ENCODE results near the gene BAIAP2.

BAIAP2 gene

DNA sequence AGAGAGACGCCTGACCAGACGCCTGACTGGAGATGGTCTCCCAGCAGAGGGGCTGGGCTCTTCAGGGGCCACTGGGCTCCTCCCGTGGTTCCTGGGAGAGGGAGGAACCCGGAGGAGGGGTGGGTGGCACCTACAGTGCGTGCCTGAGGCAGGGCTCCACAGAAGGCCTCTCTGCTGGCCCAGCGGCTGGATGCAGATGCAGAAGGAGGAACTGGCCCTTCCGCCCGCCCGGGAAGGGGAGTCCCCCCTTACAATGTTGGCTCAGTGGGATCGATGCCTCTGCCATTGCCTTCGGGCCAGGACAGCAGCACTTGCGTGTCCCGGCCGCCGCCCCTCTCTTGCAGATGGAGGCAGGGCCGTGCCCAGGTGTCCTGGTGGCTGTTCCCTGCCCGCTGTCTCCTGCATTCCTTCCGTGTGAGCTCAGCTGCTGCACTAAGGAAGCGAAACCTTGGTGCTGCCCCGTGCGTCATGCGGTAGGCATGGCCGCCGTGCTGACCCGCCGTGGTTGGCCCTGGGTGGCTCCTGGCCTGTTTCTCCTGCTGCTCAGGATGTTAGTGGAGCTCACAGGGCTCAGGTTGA lies 15.1 kb downstream of the BAIAP2 start:
- in situ Hi-C loops (cut with HindIII; ENCODE audit: low sequenced_read_pairs): no loop called here

- in situ Hi-C loops (cut with HindIII; ENCODE audit: low sequenced_read_pairs): no loop called here
Observed at GRCh38 chr17:81050645-81051625, 16.0 kb downstream of the BAIAP2 start.

GRCh38 chr17:81052199-81052997 lies 17.4 kb downstream of the BAIAP2 start:
- in situ Hi-C loops (cut with HindIII; ENCODE audit: low sequenced_read_pairs): no loop called here

DNA sequence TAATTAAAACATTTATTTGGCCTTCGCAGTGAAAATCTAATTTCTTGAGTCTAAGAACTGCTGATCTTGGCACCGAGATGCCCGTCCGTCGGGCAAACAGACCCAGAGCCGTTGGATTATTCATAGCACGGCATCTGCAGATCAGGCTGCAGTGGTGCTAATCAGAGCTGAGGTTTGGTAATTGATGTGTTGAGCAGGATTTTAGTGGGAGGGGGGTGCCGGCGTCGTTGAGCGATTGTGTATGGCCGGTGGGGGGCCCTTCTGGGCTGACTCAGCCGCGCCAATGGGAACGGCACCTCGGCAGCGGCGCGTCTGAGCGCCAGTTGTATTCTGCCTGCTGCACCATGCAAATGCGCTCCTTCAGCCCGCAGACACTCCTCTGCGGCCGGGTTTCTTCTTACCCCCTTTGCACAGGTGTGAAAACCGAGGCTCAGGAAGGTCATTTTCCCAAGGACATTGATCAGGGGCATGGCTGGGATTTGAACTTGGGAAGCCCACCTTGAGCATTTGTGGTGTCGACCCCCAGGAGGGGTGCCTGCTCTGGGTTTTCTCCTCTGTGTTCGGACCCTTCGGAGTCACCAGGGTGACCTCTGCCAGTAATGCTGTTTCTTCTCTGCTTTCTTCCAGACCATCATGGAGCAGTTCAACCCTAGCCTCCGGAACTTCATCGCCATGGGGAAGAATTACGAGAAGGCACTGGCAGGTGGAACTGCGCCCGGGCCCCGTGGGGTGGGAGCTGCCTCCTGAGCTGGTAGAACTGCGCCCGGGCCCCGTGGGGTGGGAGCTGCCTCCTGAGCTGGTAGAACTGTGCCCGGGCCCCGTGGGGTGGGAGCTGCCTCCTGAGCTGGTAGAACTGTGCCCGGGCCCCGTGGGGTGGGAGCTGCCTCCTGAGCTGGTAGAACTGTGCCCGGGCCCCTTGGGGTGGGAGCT lies 18.4 kb downstream of the BAIAP2 start:
- in situ Hi-C loops (cut with HindIII; ENCODE audit: low sequenced_read_pairs): no loop called here

DNA sequence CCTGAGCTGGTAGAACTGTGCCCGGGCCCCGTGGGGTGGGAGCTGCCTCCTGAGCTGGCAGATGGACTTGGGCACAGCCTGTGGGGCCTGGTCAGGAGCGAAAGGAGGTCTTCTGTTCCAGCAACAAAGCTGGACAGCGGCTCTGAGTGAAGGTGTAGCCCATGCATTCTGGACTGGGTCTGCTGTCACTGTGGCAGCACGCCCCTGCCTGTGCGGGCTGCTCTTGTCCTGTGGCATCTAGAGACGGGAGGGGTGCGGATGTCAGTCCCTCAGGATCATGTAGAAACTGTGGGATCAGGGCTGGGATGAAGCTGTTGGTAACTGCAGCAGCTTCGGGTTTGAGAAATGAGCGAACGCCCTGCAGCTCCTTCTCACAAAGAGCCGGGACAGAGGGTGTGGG lies 19.4 kb downstream of the BAIAP2 start:
- in situ Hi-C loops (cut with HindIII; ENCODE audit: low sequenced_read_pairs): no loop called here

- in situ Hi-C loops (cut with HindIII; ENCODE audit: low sequenced_read_pairs): no loop called here
Observed at GRCh38 chr17:81054881-81055370, 20.0 kb downstream of the BAIAP2 start.

- in situ Hi-C loops (cut with HindIII; ENCODE audit: low sequenced_read_pairs): no loop called here
Observed at GRCh38 chr17:81056312-81056711, 21.4 kb downstream of the BAIAP2 start.

GRCh38 chr17:81057079-81057730 lies 22.3 kb downstream of the BAIAP2 start:
- in situ Hi-C loops (cut with HindIII; ENCODE audit: low sequenced_read_pairs): no loop called here

GRCh38 chr17:81057777-81058176 lies 22.8 kb downstream of the BAIAP2 start:
- in situ Hi-C loops (cut with HindIII; ENCODE audit: low sequenced_read_pairs): no loop called here

DNA sequence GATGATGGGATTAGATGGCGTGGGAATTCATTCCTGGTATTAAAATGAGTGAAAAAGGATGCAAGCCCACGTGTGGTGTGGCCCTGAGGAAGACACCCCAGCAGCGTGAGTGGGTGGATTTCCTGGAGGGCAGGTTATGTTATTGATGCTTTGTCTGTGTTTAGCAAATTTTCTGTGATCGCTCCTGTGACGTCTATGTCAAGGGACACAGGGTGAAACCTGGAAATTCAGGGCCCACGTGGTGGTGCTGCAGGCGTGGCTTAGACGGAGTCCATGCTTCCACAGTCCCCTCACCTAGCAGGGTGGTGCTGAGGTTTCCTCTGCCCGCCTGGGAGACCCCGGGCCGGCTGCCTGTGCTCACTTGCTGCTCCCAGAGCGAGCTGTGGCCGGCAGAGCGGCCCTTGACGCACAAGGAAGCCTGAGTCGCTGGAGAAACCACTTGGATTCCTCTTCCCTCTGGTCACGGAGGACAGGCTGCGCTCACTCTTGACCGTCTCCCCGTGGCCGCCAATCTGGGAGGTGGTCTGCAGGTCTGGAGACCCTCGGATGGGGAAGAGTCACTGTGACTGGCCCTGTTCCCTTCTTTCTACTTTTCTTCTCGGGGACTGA lies 23.4 kb downstream of the BAIAP2 start:
- in situ Hi-C loops (cut with HindIII; ENCODE audit: low sequenced_read_pairs): no loop called here

DNA sequence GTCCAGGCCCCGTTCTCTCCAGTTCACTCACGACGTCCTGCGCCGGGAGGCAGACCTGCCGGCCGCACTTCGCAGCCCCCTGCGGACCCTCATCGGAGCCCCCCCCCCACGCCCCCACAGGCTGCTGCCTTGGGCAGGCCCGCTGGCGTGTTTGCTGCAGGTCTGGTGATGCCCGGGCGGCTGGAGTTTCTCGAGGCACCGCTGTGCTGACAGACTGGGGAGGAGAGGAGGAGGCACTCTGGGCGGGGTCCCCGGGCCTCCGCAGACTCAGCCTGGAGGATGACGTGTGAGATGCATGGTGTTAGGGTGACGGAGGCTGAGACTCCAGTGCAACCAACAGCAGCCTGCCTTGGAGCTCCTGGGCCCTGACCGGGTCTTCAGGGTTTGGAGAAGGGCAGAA lies 24.1 kb downstream of the BAIAP2 start:
- in situ Hi-C loops (cut with HindIII; ENCODE audit: low sequenced_read_pairs): no loop called here

DNA sequence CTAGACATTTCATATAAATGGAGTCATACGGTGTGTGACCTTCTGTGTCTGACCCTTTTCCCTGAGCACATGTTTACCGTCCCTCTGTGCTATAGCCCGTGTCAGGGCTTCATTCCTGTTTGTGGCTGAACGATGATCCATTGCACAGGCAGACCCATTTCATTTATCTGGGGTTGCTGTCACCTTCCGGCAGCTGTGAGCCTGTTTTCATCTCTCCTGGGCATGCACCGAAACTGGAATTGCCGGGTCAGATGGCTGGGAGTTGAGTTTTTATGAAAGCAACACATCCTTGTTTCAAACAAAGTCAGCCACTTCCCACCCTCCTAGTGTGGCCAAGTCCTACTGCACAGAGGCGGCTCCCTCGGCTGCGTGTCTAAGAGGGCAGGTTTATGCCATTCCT lies 25.5 kb downstream of the BAIAP2 start:
- in situ Hi-C loops (cut with HindIII; ENCODE audit: low sequenced_read_pairs): no loop called here

DNA sequence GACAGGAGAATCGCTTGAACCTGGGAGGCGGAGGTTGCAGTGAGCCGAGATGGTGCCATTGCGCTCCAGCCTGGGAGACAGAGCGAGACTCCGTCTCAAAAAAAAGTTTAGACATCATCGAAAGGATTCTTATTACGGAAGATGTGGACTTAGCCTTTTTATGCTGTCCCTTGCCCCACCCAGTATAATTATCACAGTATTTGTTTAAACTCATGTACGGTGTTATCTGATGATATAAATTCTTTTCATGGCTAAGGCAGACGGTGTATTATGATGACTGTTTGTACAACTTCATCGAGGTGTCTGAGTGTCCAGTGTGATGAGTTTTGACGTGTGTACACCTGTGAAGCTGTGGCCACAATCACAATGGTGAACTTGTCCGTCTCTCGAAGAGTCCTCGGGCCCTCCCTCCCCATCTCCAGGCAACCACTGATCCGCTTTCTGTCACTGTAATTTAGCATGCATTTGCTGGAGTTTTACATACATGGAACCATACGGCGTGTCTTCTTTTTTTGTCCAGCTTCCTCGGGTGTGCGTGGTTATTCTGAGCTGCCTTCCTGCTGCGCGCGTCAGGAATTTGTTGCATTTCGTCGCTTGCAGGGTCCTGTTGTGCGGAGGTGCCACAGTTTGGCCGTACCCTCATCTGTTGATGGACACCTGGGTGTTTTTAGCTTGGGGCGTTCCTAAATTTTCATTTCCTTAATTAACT lies 26.2 kb downstream of the BAIAP2 start:
- in situ Hi-C loops (cut with HindIII; ENCODE audit: low sequenced_read_pairs): no loop called here

GRCh38 chr17:81062014-81062780 lies 27.2 kb downstream of the BAIAP2 start:
- in situ Hi-C loops (cut with HindIII; ENCODE audit: low sequenced_read_pairs): no loop called here

GRCh38 chr17:81063106-81064093 lies 28.4 kb downstream of the BAIAP2 start:
- in situ Hi-C loops (cut with HindIII; ENCODE audit: low sequenced_read_pairs): no loop called here

GRCh38 chr17:81064678-81065475 lies 29.9 kb downstream of the BAIAP2 start:
- in situ Hi-C loops (cut with HindIII; ENCODE audit: low sequenced_read_pairs): no loop called here

Measured in endothelial cell of hepatic sinusoid (primary cell).